CD4-positive, alpha-beta T cell treated with Interleukin-15 for 1 hour (primary cell): ENCODE data around the gene MSLN.

Experiments
- DNase-seq: peaks from one replicate; pipeline ENCODE4 v3.0.0-alpha.2; 2020

The MSLN gene

DNA sequence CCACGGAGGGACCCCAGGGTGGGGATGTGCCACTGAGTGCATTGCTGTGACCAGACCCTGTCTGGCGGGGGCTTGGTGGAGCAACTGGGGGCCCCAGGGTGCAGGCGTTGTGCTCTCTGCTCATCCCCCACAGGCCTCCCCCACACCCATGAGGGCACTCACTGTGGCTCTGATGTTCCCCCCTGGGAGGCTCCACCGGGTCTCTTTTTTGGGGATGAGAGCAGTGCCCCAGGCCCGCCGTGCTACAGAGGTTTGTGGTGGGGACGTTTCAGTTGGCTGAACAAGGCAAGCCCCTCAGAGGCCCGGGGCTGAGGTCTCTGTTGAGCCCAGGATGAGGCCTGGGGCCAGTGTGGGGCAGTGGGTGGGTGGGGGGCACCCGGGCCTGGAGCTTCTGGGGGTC, 36.8 kb upstream of the MSLN start:
- no peak for DNase-seq

DNA sequence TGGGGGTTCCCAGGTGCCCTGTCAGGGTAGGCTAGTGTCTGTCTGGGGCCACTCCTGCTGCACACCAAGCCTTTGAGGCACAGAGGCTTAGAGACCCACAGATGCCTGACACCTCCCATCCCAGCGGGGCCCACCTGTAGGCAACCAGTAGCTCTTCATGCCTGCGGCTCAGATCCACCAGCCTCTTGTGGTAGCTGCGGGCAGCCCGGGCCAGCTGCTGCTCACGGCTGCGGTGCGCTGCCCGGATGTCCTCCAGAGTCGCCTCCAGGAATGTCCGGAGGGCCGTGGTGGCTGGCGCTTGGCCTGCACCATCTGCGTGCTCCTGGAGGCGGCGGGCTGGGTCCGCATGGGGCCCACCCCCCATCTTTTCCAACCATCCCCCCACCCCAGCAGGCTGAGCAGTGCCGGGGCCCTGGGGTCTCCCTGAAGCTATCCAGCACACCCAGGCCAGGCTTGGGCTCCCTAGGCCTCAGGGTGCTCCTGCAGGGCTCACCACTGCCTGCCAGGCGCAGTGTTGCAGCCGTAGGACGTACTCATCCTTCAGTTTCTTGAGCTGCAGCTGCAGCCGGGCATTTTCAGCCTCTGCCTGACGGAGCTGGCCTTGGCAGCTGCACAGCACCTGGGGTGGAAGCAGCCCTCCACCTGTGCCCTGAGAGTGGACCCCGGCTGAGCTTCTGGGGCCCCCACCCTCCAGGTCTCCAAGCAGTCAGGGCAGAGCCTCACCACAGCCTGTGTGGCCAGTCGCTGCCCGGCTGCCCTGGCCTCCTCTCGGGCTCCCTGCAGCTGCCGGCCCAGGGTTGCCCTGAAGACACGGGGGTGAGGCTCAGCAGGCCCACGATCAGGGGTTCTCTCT, 36.1 kb upstream of the MSLN start:
- no peak for DNase-seq

DNA sequence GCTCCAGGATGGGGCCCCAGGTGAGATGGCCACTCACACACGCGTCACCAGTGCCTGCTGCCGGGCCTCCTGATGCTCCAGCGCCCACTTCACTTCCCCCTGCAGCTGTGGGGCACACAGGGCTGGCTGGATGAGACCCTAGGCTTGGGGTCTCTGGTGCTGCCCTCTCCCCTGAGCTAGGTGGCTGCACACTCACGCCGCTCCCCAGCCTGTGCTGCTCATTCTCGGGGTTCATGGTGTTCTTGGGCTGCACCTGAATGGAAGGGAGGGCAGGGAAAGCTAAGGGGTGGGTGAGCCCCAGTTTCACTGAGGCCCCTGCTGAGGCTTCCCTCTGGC, 35.5 kb upstream of the MSLN start:
- DNase-seq = no peak

DNA sequence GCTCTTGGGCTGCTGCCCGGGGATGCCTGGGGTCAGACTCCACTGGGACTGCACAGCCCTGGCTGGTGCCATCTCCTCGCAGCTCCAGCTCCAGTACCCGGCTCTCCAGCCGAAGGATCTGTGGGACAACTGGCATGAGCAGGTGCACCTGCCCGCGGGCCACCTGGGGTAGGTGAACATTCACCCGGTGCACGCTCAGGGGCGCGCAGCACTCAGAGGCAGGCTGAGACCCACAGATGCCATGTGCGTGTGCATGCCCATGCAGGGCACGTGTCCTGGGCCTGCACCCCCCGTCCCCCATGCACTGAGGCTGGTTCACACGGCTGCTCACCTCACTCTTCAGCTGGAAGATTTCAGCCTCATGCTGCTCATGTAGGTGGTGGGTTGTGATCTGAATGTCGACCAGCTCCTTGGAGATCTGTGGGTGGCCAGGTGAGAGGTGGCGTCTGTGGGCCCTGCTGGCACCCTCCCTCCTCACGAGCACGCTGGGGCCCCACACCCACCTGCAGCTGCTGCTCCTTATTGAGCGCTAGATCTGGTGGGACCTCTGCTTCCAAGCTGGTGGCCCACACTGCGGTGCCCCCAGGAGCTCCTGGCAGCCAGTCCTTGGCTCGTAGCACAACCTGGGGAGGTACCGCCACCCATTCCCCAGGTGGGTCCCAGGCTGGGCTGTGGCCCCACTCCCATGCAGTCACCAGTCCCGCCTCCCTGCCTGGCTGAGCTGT, 34.9 kb upstream of the MSLN start:
- no peak for DNase-seq

DNA sequence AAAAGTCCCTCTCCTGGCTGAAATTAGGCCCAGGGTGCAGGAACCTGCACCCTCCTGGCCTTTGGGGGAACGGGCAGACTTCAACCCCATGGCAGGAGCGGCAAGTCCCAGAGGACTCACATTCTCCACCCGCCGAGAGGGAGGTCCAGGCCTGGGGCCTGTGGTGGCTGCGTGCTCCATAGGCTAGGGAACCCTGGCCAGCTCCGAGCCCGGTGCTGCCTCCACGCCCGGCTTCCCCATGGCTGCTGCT, 34.4 kb upstream of the MSLN start:
- no peak for DNase-seq

DNA sequence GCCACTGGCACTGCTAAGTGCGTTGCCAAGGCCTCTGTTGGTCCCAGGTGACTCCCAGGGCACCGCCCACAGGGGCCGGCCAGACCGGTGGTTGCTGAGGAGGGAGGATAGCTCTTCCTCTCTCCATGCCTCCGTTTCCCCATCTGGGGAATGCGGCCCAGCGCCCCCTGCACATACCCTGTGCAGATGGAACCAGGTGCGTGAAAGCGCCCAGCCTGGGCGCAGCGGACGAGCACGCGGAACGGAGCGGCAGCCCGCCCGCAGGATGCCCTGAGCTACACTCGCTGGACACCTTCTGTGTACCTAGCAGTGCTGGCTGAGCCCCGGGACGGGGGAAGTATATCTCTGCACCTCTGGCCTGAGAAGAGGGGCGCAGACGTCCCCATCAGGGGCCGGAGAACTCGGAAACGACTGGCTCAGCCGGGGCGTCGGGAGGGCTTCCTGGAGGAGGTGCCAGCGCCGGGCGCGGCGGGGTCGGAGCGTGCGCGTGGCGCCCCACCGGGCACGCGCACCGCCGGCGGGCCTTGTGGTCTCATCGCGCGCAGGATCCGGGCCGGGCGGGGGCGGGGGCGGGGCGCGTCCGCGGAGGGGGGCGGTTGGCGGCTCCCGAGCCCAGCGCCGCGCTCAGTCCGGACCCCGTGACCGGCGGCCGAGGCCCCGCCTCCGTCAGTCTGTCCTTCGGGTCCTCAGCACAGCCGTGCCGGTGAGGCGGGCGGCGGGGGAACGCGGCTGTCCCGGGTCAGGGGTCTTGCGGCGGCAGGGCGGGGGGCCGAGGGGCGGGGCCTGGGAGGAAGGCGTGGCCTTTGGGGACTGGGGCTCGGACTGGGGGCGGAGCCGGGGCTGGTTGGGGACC, 33.9 kb upstream of the MSLN start, which contains the start of the genes CCDC78 and HAGHL:
Gene CCDC78 (minus strand): TSS at position 6 of the 853 bp plus-strand sequence. CDS start 76 bp downstream, outside the sequence.
Gene HAGHL (plus strand): TSS at position 669 of the 853 bp plus-strand sequence. CDS start 404 bp downstream, outside the sequence.
- DNase-seq = peak; percentile 65

DNA sequence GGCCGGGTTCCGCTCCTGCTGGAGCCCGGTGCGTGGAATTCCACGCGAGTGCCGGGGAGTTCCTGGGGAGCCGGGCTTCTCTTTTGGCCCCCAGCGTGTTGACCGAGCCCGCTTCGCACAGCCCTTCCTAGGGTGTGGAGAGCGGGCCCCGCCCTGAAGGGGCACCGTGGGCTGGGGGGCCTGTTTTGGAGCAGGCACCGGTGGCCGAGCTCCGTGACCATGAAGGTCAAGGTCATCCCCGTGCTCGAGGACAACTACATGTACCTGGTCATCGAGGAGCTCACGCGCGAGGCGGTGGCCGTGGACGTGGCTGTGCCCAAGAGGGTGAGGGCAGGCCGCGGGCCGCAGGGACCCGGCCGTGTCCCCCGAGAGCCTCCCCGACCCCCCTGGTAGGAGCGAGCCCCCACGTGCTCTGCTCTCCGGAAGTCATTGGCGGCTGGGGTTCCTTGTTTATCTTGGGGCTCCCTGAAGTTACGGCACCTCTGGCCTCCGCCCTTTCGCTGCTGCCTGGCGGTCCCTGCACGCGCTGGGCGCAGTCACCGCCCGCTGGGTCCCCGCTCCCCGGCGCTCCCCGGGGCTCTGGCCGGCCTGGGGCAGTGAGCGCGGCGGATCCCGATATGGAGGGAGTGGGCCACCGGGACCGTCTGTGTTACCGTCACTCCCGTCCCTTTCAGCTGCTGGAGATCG, 33.1 kb upstream of the MSLN start:
- DNase-seq = no peak

DNA sequence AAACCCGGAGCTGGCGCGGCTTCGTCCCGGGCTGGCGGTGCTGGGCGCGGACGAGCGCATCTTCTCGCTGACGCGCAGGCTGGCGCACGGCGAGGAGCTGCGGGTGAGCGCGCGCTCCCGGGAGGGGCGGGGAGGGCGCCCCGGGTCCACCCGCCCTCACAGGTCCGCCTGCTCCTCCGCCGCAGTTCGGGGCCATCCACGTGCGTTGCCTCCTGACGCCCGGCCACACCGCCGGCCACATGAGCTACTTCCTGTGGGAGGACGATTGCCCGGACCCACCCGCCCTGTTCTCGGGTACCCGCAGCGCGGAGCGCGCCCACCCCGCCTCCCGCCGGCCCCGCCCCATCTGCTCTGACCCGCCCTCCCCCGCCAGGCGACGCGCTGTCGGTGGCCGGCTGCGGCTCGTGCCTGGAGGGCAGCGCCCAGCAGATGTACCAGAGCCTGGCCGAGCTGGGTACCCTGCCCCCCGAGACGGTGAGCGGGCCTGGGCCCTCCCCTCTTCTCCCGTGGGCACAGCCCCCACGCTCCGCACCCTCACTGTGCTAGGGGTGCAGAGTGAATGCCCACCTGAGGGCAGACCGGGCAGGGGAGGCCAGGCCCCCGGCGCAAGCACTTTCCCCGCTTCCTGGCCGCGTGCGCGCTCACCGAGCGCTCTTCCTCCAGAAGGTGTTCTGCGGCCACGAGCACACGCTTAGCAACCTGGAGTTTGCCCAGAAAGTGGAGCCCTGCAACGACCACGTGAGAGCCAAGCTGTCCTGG, 32.2 kb upstream of the MSLN start:
- DNase-seq = peak; percentile 77

DNA sequence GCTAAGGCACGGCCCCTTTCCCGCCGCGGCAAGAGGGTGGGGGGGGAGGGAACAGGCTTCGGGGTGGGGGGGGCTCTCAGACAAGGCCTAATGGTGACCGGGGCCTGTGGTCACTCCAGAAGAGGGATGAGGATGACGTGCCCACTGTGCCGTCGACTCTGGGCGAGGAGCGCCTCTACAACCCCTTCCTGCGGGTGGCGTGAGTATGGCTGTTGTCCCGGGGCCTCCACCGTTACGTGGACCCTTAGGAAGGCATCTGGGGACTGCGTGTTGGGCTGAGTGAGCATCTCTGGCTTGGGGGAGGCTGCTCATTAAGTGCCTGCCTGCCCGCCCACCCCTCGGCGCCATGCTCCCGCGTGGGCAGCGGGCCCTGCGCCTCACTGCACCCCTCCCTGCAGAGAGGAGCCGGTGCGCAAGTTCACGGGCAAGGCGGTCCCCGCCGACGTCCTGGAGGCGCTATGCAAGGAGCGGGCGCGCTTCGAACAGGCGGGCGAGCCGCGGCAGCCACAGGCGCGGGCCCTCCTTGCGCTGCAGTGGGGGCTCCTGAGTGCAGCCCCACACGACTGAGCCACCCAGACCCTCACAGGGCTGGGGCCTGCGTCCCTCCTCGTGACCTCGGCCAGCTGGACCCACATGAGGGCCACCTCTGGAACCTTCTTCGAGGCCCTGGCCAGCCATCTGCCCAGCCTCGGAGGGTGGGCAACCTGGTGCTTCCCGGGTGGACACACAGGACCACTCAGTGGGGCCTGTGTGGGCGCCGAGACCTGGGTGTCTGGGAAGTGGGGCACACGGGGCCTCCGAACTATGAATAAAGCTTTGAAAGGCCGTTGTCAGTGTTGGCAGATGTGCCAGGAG, 31.4 kb upstream of the MSLN start:
- no peak for DNase-seq

DNA sequence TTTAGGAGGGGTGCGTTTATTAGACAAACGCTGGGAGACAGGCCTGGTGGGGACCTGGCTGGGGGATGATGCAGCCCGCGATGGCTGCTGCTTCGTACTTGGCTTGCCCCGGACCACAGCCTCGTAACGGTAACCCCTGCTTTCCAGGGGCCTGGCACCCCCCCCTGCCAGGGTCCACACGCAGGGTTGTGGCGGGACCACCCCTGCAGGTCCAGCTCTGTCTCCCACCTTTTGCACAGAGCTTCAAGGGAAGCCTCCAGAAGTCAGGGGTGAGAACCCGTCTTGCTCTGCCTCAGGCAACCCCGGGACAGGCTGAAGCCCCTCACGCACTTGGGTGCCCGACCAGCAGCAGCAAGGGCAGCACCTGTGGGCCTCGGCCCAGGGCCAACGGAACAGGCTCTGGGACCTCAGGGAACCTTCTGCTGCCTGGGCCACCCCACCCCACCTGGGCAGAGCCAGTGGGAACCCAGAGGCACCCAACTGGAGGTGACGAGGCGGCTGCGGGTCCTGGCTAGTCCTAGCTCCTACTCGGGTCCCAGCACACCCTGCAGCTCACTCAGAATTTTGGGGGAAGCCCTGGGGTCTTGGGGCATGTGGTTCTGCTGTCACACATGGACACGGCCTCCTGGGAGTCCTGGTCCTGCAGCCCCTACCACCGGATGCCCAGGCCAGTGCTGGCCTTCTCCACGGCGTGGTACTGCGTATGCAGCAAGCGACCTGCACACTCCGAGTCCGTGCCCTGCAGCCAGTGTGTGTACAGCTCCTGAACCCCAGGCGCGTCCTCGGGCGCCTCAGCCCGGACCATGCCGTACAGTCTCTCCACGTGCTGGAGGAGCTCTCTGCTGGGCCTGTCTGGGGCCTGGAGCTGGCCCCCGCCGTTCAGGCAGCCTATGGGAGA, 30.5 kb upstream of the MSLN start:
- no peak for DNase-seq

DNA sequence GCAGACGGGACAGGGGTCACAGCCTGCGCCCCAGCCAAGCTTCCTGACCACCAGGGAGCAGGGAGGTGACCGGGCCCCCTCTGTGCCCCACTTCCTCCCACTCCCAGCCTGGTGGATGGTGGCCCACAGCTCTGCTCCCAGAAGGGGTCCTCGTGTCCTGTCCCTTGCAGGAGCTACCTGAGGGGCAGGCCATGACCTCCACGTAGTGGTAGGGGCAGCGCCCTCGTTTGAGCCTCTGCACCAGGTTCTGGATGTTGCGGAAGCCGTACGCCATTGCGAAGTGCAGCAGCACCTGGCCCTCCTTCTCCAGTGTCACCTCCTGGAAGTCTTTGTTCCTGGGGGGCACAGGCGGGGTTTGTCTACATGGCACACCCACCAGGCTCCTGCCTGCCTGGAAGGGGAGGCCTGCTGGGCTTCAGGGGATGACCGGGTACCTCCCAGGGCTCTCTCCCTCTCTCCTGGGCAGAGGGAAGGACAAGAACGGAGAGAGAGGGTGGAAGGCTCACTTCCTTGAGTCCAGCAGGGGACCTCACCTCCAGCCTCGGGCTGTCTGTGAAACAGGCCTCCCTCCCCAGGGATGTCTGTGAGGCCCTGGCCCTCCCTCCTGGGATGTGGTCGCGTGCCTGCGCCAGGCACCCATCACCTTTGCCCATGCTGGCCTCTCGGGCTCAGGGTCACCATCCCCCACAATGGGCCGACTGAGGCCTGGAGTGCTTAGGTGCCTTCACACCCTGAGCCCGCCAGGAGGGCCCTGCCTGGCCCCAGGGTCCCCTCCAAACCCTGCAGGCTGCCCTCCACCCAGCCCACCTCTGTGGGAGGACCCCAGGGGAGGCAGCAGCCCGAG, 29.6 kb upstream of the MSLN start:
- DNase-seq = no peak

DNA sequence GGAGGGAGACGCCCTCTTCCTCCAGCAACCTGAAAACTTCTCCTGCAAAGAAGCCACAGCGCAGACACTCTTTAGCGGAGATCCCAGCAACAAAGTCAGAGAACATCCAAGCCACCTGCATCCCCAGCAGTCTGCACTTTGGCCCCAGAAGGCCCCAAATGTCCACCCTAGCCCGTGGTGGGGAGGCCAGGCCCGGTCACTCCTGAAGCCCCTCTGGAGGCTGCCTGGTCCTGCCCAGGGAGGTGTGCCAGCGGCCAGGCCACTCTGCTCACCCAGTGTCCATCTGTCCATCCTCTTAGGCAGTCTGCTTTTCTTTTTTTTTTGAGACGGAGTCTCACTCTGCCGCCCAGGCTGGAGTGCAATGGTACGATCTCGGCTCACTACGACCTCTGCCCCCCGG, 28.2 kb upstream of the MSLN start:
- no peak for DNase-seq

DNA sequence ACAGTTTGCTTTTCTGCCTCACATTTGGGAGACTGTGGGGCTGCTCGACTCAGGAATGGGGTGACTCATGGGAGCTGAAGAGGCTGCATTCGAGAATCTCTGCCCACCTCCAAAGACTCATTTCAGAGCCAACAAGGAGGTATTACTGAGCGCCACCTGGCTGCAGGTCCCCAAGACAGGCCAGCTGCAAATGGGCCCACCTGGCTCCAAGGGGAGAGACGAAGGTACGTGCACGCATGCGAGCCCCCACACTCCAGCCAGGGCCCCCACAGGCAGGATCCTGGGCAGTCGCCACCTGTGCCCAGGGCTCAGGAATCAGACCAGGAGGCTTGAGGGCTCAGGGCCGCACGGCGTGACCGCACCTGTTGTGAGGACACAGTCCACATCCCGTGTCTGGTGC, 27.6 kb upstream of the MSLN start:
- no peak for DNase-seq

DNA sequence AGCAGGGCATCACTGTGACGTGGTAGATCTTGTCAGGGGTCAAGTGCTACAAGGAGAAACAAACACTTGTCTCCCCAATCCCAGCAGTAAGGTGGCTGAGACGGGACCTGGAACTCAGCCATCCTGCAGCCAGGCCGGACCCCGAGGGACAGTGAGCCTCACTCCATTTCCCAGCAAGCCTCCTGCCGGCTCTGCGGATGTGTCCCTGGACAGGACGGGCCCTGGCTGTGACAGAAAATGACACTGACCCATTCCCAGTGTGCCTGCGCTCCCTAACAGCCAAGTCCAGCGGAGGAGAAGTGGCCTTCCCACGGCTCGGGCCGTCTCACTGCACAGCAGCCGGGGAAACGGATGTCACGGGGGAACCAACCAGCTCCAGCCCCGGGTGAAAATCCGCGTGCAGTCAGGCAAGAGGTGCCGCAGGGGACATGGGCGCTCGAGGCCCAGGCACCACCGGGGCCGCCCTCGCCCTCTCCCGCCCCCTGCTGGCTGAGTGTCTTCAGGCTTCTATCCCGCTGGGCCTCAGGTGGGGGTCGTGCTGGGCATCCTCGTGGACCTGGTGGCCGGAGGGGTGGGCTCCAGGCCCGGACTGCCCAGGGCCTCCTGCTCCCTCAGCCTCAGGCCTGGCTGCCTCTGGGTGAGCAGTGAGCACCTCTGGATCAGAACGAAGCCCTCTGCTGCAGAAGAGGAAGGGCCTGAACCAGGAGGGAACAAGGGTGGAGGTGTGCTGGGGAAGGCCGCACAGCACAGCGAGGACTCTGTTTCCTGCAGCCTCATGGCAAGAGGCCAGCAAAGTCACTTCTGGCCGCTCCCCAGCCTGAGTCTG, 26.9 kb upstream of the MSLN start:
- DNase-seq = no peak

DNA sequence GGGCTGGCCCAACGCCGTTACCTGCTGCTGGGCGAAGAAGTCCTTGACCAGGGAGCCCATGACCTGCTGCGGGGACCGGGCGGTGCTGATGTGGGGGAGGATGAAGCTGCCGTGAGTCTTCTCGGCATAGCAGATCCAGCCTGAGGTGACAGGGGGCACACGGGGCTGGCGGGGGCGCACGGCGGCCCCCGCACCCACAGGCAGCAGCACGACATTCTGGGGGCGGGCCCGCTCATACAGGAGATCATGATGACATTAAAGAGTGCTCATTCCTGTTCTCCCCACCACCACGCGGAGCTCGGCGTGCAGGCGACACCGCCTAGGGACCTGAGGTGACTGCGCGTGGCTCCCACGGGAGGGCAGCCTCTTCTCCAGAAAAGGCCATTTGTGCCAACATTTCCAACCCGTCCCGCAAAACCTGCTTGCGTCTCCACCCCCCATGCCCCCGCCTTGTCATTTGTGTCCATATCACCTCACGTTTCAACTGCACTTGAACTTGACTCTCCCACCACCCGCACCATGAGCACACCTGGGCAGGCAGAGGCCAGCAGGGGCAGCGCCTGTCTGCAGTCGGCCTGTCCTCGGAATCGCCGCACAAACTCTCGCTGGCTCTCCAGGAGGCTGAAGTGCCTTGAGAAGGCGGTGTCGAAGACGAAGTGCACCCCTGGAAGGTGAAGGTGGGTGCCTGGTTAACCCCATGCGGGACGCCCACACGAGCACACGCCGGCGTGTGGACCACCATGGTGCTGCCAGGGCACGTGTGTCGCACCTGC, 26.1 kb upstream of the MSLN start:
- no peak for DNase-seq

DNA sequence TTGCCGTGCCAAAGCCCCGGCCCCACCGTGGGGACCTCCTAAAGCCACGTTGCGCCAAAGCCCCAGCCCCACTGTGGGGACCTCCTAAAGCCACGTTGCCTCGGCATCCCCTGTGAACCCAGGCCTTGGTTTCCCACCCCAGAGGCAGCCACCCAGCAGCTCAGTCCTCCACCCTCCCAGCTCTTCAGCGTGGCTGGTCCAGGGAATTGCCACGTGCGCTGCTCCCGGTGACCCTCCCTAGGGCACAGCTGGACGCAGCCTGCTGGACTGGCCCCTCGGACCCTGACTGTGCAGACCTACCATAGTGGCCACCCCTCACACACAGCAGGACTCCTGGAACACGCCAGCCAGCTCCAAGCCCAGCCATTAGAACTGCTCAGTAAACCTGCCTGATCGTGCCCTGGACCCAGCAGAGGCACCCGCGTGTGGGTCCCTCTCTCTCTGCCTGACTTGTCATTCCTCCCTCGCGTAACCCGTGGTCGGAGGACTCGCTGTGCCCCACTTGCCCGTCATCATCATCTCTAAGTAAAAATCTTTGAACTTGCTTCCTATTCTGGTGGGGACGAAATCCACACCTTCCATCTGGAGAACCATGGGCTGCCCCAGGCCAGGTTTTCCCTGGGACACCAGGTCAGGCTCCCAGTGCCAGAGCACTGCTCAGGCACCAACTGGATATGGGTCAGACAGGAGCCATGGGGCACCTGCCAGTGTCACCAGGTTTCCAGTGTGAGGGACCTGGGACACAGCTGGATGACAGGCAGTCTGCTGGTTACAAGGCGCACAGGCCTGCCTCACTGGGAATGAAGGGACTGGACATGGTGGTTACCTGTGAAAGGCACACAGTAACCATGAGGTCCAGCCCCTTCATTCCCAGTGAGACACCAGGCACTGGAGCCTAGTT, 25.3 kb upstream of the MSLN start:
- DNase-seq = no peak
